Stimulated activated naive CD8-positive, alpha-beta T cell treated with anti-CD3 and anti-CD28 coated beads, Interleukin-15, amount 100 ng/mL, for 72 hours (primary cell): ENCODE results near the gene MAD1L1.
"Not testable (repeated sequence)": the region's sequence is repeated elsewhere in the genome, so short reads cannot be mapped to it uniquely, and the experiment has no call there.

ENCODE experiments used
- ATAC-seq: fragments of 150-1000 bp; cut with Tn5 transposase; 2 replicates; pipeline ENCODE4 v1.10.0; 2021; ENCODE audit warnings: mild to moderate bottlenecking, moderate library complexity
- DNase-seq, 2 donors: peaks; one replicate each; pipeline ENCODE4 v3.0.0; 2021 to 2022
- H3K27ac Mint-ChIP-seq, 2 donors: one replicate each; pipeline ENCODE4 v1.8.0; 2022; ENCODE audit warnings: mild to moderate bottlenecking in 2 of 2, mixed read lengths in 2 of 2, moderate library complexity in 2 of 2
- H3K27me3 Mint-ChIP-seq: one replicate; pipeline ENCODE4 v1.8.0; 2022; ENCODE audit warnings: mixed read lengths
- H3K4me1 Mint-ChIP-seq: one replicate; pipeline ENCODE4 v1.8.0; 2022; ENCODE audit warnings: mild to moderate bottlenecking, mixed read lengths
- H3K4me3 Mint-ChIP-seq, 2 donors: one replicate each; pipeline ENCODE4 v1.8.0; 2022; ENCODE audit warnings: mild to moderate bottlenecking in 2 of 2, mixed read lengths in 2 of 2, moderate library complexity in 1 of 2
- H3K9me3 Mint-ChIP-seq, 2 donors: one replicate each; pipeline ENCODE4 v1.8.0; 2022; ENCODE audit warnings: mixed read lengths in 2 of 2

MAD1L1 gene

GRCh38 chr7:1824151-1824881, 408.4 kb downstream of the MAD1L1 start:
- H3K4me1 Mint-ChIP-seq = peaks cover 33% of the 10 kb centered on the region
- ATAC-seq, H3K27me3 Mint-ChIP-seq, H3K27ac Mint-ChIP-seq: not testable (repeated sequence)
- H3K4me3 Mint-ChIP-seq = peak overlapping the region in 1 of 2 donors; percentile 57
- H3K9me3 Mint-ChIP-seq = peaks cover 4 to 10% of the 10 kb centered on the region in 2 donors
- peak; percentile 37 to 40 for DNase-seq

DNA sequence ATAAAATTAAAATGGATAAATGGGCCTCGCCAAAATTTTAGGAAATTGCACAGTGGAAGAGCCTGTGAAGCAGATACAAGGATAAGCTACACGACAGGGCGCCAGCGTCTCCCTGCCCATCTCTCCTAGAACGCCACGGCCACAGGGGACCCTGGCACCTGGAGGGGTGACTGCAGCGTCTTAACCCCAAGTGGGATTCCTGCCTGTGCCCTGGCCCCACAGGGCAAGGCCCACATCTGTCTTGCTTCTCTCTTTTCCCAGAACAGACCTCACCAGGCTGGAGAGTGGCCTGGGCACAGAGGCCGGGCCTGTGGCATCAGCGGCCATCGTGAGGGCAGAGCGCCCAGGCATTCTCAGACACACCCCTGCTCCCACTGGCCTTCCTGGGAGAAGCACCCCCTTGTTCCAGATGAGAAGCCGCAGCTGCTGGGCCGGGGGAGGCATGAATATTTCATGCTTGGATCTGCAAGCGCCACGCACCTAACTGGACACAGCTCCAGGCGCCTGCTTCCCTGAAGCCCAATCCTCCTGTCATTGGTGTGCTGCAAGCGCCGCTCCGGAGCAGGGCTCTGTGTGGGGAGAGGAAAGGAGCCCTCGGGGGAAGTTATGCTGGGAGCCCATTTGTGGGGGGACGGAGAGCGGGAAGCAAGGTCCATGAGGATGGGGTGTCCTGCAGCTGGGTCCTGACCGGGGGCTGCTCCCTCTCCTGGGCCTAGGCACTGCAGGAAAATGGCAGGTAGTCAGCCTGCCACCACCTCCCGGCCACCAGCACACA, 409.2 kb downstream of the MAD1L1 start:
- Mint-ChIP-seq H3K27me3 (peaks cover 14% of the 10 kb centered on the region), H3K9me3 (peaks cover under 1 to 3% of the 10 kb centered on the region in 2 donors), H3K27ac (no peak overlapping the region), H3K4me3 (no peak overlapping the region), H3K4me1 (peaks cover 40% of the 10 kb centered on the region)
- ATAC-seq = no peak
- no peak for DNase-seq

DNA sequence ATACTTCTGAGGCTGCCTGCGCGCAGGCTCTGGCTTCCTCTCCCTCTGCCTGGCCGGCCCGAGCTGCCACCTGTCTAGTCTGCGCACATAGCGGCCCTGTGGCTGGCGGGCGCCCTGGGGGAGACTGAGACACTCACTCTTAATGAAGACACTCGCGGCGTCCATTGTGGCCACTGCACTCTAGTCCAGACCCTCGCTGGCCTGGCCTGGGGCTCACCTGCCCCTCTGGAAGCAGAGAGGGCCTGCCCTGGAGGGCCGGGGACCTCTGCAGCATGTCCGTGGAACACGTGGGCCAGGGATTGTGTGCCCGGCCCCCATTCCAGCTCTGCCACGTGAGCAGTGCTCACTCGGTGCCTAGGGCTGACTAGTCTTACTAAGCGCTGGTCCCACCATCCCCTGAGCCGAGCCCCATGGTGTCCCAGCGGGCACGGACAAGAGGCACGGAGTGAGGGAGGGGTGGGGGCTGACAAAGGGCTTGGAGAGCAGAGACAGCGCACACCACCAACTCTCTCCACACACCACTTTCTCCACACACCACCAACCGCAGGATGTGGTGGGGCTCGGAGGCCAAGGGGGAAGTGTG, 413.4 kb downstream of the MAD1L1 start:
- H3K4me3 Mint-ChIP-seq = peak overlapping the region; percentile 41 to 76
- ATAC-seq (peak; percentile 67), DNase-seq (peak; percentile 25 to 49)
- H3K4me1 Mint-ChIP-seq = peaks cover 50% of the 10 kb centered on the region
- peak overlapping the region in 1 of 2 donors; percentile 13 for H3K27ac Mint-ChIP-seq
- no peaks in the 10 kb centered on the region for H3K9me3 Mint-ChIP-seq
- peaks cover 14% of the 10 kb centered on the region for H3K27me3 Mint-ChIP-seq

GRCh38 chr7:1818575-1819258, 414.0 kb downstream of the MAD1L1 start:
- peak overlapping the region; percentile 41 to 76 for H3K4me3 Mint-ChIP-seq
- ATAC-seq (no peak), DNase-seq (no peak)
- H3K27ac Mint-ChIP-seq = peak overlapping the region in 1 of 2 donors; percentile 13
- peaks cover 14% of the 10 kb centered on the region for H3K27me3 Mint-ChIP-seq
- H3K9me3 Mint-ChIP-seq = no peaks in the 10 kb centered on the region
- peaks cover 44% of the 10 kb centered on the region for H3K4me1 Mint-ChIP-seq

GRCh38 chr7:1817061-1817712, 415.6 kb downstream of the MAD1L1 start:
- Mint-ChIP-seq H3K9me3 (no peaks in the 10 kb centered on the region), H3K27ac (peak overlapping the region in 1 of 2 donors; percentile 54), H3K27me3 (peaks cover 14% of the 10 kb centered on the region), H3K4me3 (no peak overlapping the region), H3K4me1 (peaks cover 38% of the 10 kb centered on the region)
- DNase-seq = no peak
- no peak for ATAC-seq

DNA sequence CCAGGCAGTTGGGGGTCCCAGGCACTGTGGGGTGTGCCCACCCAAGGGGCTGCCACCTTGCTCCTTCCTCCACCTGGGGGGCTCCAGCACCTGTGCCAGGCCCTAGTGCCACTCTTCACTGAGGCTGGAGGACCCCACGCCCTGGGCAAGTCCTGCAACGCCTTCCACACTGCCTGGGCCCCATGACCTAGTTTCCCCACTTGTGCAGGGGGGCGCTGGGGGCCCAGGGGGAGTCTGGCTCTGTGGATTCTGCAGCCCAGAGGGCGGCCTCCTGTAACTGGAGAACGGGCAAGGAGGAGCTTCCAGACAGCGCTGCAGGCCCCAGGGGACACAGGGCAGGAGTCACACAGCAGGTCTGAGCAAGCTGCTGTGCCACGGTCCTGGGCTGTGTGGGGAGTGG, 416.3 kb downstream of the MAD1L1 start:
- H3K4me3 Mint-ChIP-seq, H3K27ac Mint-ChIP-seq, ATAC-seq, H3K9me3 Mint-ChIP-seq, DNase-seq: not testable (repeated sequence)
- Mint-ChIP-seq H3K4me1 (peaks cover 38% of the 10 kb centered on the region), H3K27me3 (peaks cover 14% of the 10 kb centered on the region)

DNA sequence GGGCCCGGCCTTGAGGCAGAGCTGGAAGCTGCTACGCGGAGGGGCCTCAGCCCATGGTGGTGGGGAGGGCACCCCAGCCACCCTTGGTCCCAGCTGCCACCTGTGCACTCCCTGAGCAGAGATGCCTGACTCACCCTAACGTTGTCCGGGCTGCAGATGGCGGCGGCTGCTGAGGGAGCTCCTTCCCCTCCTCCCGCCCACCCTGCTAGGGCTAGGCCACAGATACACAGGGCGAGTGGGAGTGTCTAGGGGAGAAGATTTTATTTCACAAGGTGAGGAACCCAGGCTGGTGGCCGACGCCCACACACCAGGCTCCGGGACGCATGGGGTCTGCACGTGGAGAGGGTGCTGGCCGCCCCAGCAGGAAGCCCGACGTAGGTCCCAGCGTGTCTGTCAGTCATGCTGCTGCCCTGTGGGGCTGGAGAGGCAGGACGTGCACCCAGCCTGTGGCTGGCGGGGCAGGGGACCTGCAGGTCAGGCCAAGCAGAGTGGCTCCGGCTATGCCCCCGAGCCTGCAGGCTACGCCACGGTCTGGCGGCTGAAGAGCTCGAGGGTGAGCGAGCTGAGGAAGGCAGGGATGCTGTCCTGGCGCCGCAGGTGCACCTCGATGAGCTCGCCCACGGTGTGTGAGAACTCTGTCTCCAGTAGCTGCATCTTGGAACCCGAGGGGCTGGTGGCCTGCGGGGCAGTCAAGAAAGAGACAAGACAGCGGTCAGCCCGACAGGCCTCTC, 417.0 kb downstream of the MAD1L1 start:
- H3K27me3 Mint-ChIP-seq = peaks cover 14% of the 10 kb centered on the region
- not testable (repeated sequence) for DNase-seq, H3K27ac Mint-ChIP-seq, H3K9me3 Mint-ChIP-seq, H3K4me3 Mint-ChIP-seq
- peaks cover 38% of the 10 kb centered on the region for H3K4me1 Mint-ChIP-seq
- ATAC-seq = peak; percentile 4

GRCh38 chr7:1815051-1815481, 417.7 kb downstream of the MAD1L1 start:
- no peaks in the 10 kb centered on the region for H3K9me3 Mint-ChIP-seq
- no peak for DNase-seq
- no peak overlapping the region for H3K27ac Mint-ChIP-seq
- ATAC-seq = no peak
- no peak overlapping the region for H3K4me3 Mint-ChIP-seq
- peaks cover 36% of the 10 kb centered on the region for H3K4me1 Mint-ChIP-seq
- H3K27me3 Mint-ChIP-seq = peaks cover 14% of the 10 kb centered on the region

- no peak for ATAC-seq
- no peak overlapping the region for H3K27ac Mint-ChIP-seq
- H3K9me3 Mint-ChIP-seq = no peaks in the 10 kb centered on the region
- peaks cover 7% of the 10 kb centered on the region for H3K27me3 Mint-ChIP-seq
- H3K4me3 Mint-ChIP-seq = no peak overlapping the region
- DNase-seq = no peak
- peaks cover 27% of the 10 kb centered on the region for H3K4me1 Mint-ChIP-seq
Measured at GRCh38 chr7:1814089-1814811, 418.5 kb downstream of the MAD1L1 start.

DNA sequence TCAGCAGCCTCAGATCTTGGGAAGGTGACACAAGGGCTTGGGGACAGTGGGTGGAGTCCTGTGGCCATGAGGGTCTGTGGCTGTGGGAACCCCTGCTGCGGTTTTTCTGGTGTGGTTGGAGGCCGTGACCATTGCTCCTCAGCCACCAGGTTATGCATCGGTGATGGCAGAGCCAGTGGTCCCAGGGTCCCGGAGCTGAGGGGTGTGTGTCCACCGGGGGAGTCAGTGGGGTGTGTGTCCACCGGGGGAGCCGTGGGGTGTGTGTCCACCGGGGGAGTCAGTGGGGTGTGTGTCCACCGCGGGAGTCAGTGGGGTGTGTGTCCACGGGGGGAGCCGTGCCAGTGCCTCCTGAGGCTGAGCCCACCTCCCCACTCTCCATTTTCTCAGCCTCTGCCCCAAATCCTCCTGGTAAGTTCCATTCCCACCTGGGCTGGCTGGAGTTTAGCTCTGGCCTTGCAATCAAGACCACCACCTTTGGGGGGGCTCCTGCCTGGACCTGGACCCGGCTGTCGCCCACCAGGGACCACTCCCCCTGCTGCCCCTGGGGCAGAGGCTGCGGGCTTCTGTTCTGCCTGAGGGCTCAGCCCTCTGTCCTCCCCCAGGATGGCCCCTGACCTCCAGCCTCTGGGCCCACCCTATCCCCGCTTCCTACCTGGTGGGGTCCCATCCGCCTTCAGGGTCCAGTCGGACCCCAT, 419.2 kb downstream of the MAD1L1 start:
- ATAC-seq = peak; percentile 21
- Mint-ChIP-seq H3K27ac (no peak overlapping the region), H3K27me3 (no peaks in the 10 kb centered on the region), H3K4me3 (no peak overlapping the region), H3K9me3 (no peaks in the 10 kb centered on the region), H3K4me1 (peaks cover 20% of the 10 kb centered on the region)
- no peak for DNase-seq

DNA sequence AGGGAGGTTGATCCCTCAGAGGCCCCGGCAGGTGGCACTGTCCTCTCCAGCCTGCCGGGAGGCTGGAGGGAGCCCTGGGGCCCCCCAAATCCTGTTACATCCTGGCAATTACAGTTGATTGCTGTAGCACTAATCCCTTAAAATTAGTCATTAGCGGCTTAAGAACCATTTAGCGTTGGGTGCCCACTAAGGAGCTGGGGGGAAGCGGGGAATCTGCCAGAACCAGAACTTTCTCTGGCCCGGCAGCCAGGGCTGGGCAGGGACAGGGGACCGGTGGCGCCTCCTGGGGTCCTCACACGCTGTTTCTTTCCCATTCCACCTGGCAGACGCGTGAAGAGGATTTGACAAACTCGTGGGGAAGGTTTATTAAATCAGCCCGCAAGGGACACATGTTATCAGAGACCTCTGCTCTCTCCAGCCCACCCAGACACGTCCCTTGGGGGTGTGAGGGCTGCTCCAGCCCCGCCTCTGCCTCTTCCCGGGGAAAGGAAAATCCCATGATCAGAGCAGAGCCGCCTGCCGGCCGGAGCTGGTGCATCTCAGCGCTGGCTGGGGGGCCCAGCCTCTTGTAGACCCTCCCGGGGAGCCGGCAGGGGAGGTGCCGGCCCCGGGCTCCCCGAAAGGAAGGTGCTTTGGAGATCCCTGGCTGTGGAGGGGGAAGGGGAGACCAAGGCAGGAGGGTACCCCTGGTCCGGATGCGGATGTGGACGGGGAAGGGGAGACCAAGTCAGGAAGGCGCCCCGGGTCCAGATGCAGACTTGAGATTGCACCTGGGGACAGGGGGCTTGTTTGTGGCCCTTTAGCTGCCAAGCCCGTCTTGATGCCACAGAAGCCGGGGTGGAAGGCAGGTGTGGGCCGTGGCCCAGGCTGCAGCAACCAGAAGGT, 420.0 kb downstream of the MAD1L1 start:
- no peak overlapping the region for H3K27ac Mint-ChIP-seq
- no peak for DNase-seq
- no peak overlapping the region for H3K4me3 Mint-ChIP-seq

GRCh38 chr7:1811850-1812508, 420.8 kb downstream of the MAD1L1 start:
- Mint-ChIP-seq H3K27me3 (no peaks in the 10 kb centered on the region), H3K4me1 (peaks cover 6% of the 10 kb centered on the region), H3K4me3 (no peak overlapping the region), H3K27ac (no peak overlapping the region), H3K9me3 (no peaks in the 10 kb centered on the region)
- no peak for ATAC-seq
- no peak for DNase-seq

More for the DNA sequence above, 420.0 kb downstream of the MAD1L1 start:
- Mint-ChIP-seq H3K4me1 (peaks cover 12% of the 10 kb centered on the region), H3K9me3 (no peaks in the 10 kb centered on the region), H3K27me3 (no peaks in the 10 kb centered on the region)
- ATAC-seq = peak; percentile 2
